Uterus (tissue), 4 donors: ENCODE results near the gene NEXMIF. TPM values are rescaled to one million over a fixed set of nuclear protein-coding genes. Genes with fewer than 3 reads are reported as not detected.
"Not testable (repeated sequence)": the region's sequence is repeated elsewhere in the genome, so short reads cannot be mapped to it uniquely, and the experiment has no call there.

Experiments used
- DNase-seq, 2 donors: peaks; one replicate each; pipeline ENCODE4 v3.0.0-alpha.2; 2019 to 2020
- H3K27ac ChIP-seq, 2 donors: fragments of 200-600 bp; sonication (generic); 1 replicate in 1 of 2; 2 replicates in 1 of 2; pipeline ENCODE4 v1.5.1; 2016 to 2018
- H3K27me3 ChIP-seq, 2 donors: fragments of 200-600 bp; sonication (generic); one replicate each; pipeline ENCODE4 v1.5.1; 2018 to 2019; ENCODE audit warnings: control low read depth in 1 of 2
- H3K36me3 ChIP-seq, 2 donors: fragments of 200-600 bp; sonication (generic); one replicate each; pipeline ENCODE4 v1.5.1; 2019; ENCODE audit warnings: control low read depth in 1 of 2
- H3K4me1 ChIP-seq, 2 donors: fragments of 200-600 bp; sonication (generic); one replicate each; pipeline ENCODE4 v1.5.1; 2018 to 2019; ENCODE audit warnings: control low read depth in 1 of 2
- H3K4me3 ChIP-seq, 2 donors: fragments of 200-600 bp; sonication (generic); 1 replicate in 1 of 2; 2 replicates in 1 of 2; pipeline ENCODE4 v1.5.1; 2018 to 2019; ENCODE audit warnings: mild to moderate bottlenecking in 1 of 2
- H3K9me3 ChIP-seq, 2 donors: fragments of 200-600 bp; sonication (generic); one replicate each; pipeline ENCODE4 v1.5.1; 2019; ENCODE audit warnings: control low read depth in 1 of 2
- POLR2A ChIP-seq, 2 donors: fragments of 450-650 bp; IDR thresholded peaks; one replicate each; pipeline ENCODE4 v1.6.1; 2016; ENCODE audit warnings: antibody characterized with exemption in 2 of 2, mild to moderate bottlenecking in 1 of 2, moderate library complexity in 1 of 2
- intact Hi-C: fragments of 100-400 bp; cut with DNase I; formaldehyde crosslinking; loops from one replicate; pipeline ENCODE4 v1.15.1; 2023; ENCODE audit warnings: low total_unique reads
- total RNA-seq, 4 donors: library from RNA; depleted of rRNA in 3 of 4; stranded (reverse); fragments of >200 nt in 3 of 4; gene quantifications; one replicate each; pipeline versions ENCODE4 v1.1.0 to v1.2.4, GENCODE V29; 2014 to 2023
- TF ChIP-seq, protein P1 (sequence below), 4 experiments: fragments of 200-600 bp in 2 of 4; fragments of 450-650 bp in 2 of 4; sonication (generic) in 2 of 4; IDR thresholded peaks; one replicate each; pipeline ENCODE4 v1.5.1; 2016 to 2019; ENCODE audit warnings: antibody characterized with exemption in 4 of 4, mild to moderate bottlenecking in 2 of 4, moderate library complexity in 1 of 4
- donor health status: DM: yes; HTN: yes; CAD: no.

NEXMIF gene
- total RNA-seq, 4 donors from 2014 or later = 0.77 to 10.0 (median 2.9) TPM

DNA sequence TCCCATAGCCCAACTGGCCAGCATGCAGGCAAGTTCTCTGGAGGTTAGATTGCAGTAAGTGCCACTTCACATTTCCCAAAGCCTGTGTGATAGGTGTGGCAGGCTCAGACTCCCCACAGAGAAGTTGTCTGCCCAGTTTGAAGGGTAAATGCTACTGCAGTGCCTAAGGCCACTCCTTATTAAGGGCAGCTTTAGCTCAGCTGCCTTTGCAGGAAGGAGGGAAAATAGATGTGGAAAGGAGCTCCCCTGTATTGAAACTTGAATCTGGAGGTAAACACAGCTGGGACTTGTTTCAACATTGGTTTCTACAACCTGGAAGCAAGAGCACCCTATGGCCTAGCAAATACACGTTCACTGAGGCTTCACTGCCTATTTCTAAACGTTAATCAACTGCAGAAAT is 22.4 kb downstream of the NEXMIF start:
- Histone ChIP-seq H3K27ac (no peak overlapping the region), H3K4me3 (no peak overlapping the region), H3K36me3 (no peaks in the 10 kb centered on the region), H3K4me1 (no peaks in the 10 kb centered on the region), H3K9me3 (no peaks in the 10 kb centered on the region), H3K27me3 (no peaks in the 10 kb centered on the region)
- DNase-seq = no peak
- TF ChIP-seq, protein P1, sequence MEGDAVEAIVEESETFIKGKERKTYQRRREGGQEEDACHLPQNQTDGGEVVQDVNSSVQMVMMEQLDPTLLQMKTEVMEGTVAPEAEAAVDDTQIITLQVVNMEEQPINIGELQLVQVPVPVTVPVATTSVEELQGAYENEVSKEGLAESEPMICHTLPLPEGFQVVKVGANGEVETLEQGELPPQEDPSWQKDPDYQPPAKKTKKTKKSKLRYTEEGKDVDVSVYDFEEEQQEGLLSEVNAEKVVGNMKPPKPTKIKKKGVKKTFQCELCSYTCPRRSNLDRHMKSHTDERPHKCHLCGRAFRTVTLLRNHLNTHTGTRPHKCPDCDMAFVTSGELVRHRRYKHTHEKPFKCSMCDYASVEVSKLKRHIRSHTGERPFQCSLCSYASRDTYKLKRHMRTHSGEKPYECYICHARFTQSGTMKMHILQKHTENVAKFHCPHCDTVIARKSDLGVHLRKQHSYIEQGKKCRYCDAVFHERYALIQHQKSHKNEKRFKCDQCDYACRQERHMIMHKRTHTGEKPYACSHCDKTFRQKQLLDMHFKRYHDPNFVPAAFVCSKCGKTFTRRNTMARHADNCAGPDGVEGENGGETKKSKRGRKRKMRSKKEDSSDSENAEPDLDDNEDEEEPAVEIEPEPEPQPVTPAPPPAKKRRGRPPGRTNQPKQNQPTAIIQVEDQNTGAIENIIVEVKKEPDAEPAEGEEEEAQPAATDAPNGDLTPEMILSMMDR (IDR thresholded peaks at IDR 0.05) = no peak
- TF ChIP-seq POLR2A (IDR thresholded peaks at IDR 0.05) = no peak
- intact Hi-C loops = no loop called here

DNA sequence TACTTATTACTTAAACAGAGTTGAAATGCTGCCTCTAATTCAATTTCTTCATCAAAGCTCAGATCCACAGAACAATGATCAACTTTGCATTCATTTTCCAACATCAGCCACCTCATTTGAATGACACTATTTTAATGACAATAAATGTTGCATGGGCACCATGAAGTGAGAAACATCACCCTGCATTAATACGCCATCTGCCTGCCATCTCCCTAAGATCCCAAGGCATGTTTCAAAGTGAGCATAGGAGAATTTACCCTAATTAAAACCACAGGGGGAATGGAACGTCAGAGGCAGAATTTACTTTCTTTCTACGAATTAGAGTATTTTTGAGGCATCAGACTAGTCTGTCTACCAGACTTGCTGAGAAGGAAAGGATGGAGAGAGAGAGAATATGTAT is 32.7 kb downstream of the NEXMIF start:
- TF ChIP-seq POLR2A (IDR thresholded peaks at IDR 0.05) = no peak
- TF ChIP-seq, protein P1 (IDR thresholded peaks at IDR 0.05) = no peak
- no peaks in the 10 kb centered on the region for H3K36me3 ChIP-seq
- no peak for DNase-seq
- H3K27me3 ChIP-seq = no peaks in the 10 kb centered on the region
- no peak overlapping the region for H3K27ac ChIP-seq
- H3K4me3 ChIP-seq = no peak overlapping the region
- no peaks in the 10 kb centered on the region for H3K9me3 ChIP-seq
- no peaks in the 10 kb centered on the region for H3K4me1 ChIP-seq
- intact Hi-C loops = no loop called here

DNA sequence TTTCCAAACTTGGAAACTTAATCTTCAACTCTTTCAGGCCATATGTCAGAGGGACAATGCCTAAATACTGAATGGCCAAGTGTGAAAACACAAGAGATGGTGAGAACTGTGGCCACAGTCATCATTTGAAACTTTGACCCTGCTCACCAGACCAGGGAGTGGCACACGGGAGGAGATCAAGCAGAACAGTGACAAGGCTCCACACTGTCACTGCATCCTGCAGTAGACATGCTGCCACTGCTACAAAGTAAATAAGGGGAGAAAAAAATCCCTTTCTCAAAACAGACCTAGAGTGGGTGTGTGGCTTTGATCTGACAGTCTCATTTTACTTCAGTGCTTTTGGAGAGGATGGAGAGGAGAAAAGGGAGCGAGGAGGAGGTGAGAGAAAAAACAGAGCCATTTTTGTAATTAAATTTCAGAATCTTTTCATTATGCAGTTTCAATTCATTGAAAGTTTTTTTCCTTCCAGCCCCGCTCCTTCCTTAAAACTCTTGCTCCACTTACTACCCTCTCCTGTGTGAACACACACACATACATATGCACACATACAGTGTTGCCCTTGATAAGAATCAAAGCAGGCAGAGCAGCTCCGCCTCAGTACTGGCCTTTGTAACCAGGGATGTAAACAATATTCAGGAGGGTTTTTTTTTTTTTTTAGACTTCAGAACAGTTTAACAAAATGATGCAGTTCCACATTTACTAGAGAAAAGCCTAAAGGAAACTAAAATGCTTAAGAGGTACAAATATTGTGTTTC is 34.4 kb downstream of the NEXMIF start:
- no peak for DNase-seq
- intact Hi-C loops = no loop called here
- no peaks in the 10 kb centered on the region for H3K27me3 ChIP-seq
- TF ChIP-seq, protein P1 (IDR thresholded peaks at IDR 0.05) = no peak
- H3K4me3 ChIP-seq = no peak overlapping the region
- H3K4me1 ChIP-seq = no peaks in the 10 kb centered on the region
- no peak overlapping the region for H3K27ac ChIP-seq
- no peaks in the 10 kb centered on the region for H3K36me3 ChIP-seq
- H3K9me3 ChIP-seq = no peaks in the 10 kb centered on the region

DNA sequence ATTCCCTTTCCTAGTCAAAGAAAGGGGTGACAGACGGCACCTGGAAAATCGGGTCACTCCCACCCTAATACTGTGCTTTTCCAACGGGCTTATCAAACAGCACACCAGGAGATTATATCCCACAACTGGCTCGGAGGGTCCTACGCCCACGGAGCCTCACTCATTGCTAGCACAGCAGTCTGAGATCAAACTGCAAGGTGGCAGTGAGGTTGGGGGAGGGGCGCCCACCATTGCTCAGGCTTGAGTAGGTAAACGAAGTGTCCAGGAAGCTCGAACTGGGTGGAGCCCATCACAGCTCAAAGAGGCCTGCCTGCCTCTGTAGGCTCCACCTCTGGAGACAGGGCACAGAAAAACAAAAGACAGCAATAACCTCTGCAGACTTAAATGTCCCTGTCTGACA is 42.9 kb downstream of the NEXMIF start:
- H3K9me3 ChIP-seq, H3K4me3 ChIP-seq, DNase-seq, H3K36me3 ChIP-seq, H3K27ac ChIP-seq, H3K27me3 ChIP-seq, H3K4me1 ChIP-seq, intact Hi-C loops: not testable (repeated sequence)

DNA sequence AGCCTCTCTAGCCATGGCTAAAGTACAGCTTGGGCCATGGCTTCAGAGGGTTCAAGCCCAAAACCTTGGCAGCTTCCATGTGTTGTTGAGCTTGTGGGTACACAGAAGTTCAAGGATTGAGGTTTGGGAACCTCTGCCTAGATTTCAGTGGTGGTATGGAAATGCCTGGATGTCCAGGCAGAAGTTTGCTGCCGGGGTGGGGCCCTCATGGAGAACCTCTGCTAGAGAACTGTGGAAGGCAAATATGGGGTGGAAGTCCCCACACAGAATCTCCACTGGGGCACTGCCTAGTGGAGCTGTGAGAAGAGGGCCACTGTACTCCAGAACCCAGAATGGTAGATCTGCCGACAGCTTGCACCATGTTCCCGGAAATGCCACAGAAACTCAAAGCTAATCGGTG is 59.5 kb downstream of the NEXMIF start:
- Histone ChIP-seq H3K4me1 (no peaks in the 10 kb centered on the region), H3K27me3 (no peaks in the 10 kb centered on the region), H3K27ac (no peak overlapping the region), H3K9me3 (no peaks in the 10 kb centered on the region), H3K36me3 (no peaks in the 10 kb centered on the region), H3K4me3 (no peak overlapping the region)
- no peak for DNase-seq
- no peak for TF ChIP-seq POLR2A (IDR thresholded peaks at IDR 0.05)
- intact Hi-C loops = no loop called here

DNA sequence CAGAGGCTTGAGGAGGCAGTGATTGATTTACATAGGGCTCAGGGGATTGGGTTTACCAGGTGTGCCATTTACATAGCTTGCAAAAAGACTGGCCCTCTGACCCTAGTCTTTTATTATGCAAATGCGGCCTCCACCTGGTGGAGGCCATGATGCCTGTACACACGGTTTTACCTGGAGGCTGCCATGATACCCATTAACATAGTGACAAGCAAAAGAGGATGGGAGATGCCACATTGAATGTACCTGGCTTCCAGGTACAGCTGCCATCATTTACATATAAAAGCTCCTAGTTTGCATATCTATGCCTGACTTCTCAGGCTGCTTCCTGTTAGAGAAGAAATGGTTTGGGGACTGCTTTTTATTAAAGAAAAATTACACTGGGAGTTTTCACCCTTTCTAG is 72.0 kb downstream of the NEXMIF start:
- Histone ChIP-seq H3K27ac (no peak overlapping the region), H3K4me1 (no peaks in the 10 kb centered on the region), H3K9me3 (peaks cover 0 to 18% of the 10 kb centered on the region in 2 donors), H3K4me3 (no peak overlapping the region), H3K27me3 (no peaks in the 10 kb centered on the region), H3K36me3 (no peaks in the 10 kb centered on the region)
- no peak for TF ChIP-seq POLR2A (IDR thresholded peaks at IDR 0.05)
- TF ChIP-seq, protein P1 (IDR thresholded peaks at IDR 0.05) = no peak
- no peak for DNase-seq
- intact Hi-C loops = no loop called here
